Breast epithelium (tissue), 4 donors: ENCODE results near the gene CTNNA3. TPM values are rescaled to one million over a fixed set of nuclear protein-coding genes. Genes with fewer than 3 reads are reported as not detected.

Experiments
- DNase-seq, 2 donors: peaks; one replicate each; pipeline ENCODE4 v3.0.0-alpha.2; 2019; ENCODE audit warnings: low spot score in 2 of 2
- H3K27ac ChIP-seq, 2 donors: fragments of 200-600 bp; sonication (generic) in 1 of 2; one replicate each; pipeline ENCODE4 v1.5.1; 2016 to 2019; ENCODE audit warnings: mild to moderate bottlenecking in 1 of 2
- H3K27me3 ChIP-seq, 2 donors: fragments of 200-600 bp; sonication (generic) in 1 of 2; one replicate each; pipeline versions ENCODE4 v1.5.1 to v1.6.0; 2017 to 2019; ENCODE audit warnings: control low read depth in 1 of 2, mild to moderate bottlenecking in 1 of 2
- H3K36me3 ChIP-seq: fragments of 200-600 bp; one replicate; pipeline ENCODE4 v1.5.1; 2019
- H3K4me1 ChIP-seq, 2 donors: fragments of 200-600 bp; sonication (generic); one replicate each; pipeline ENCODE4 v1.5.1; 2016 to 2019; ENCODE audit warnings: control low read depth in 1 of 2
- H3K4me3 ChIP-seq, 3 donors: fragments of 200-600 bp; sonication (generic); 1 replicate in 2 of 3; 2 replicates in 1 of 3; pipeline ENCODE4 v1.5.1; 2016 to 2019; ENCODE audit warnings: mild to moderate bottlenecking in 3 of 3, moderate library complexity in 2 of 3
- H3K9me3 ChIP-seq, 2 donors: fragments of 200-600 bp; sonication (generic) in 1 of 2; one replicate each; pipeline ENCODE4 v1.5.1; 2016 to 2019; ENCODE audit warnings: control low read depth in 1 of 2
- CTCF ChIP-seq, 3 donors: fragments of 450-650 bp; IDR thresholded peaks; one replicate each; pipeline ENCODE4 v1.5.1; 2016 to 2017; ENCODE audit warnings: antibody characterized with exemption in 3 of 3, mild to moderate bottlenecking in 3 of 3, moderate library complexity in 3 of 3
- POLR2A ChIP-seq: fragments of 450-650 bp; IDR thresholded peaks from one replicate; pipeline ENCODE4 v1.6.1; 2016; ENCODE audit warnings: antibody characterized with exemption, mild to moderate bottlenecking, moderate library complexity
- POLR2AphosphoS5 ChIP-seq, 3 donors: sonication (generic); formaldehyde crosslinking; IDR thresholded peaks; one replicate each; pipeline ENCODE4 v1.6.1; 2017; ENCODE audit warnings: antibody characterized with exemption in 3 of 3
- intact Hi-C: fragments of 100-400 bp; cut with DNase I; formaldehyde crosslinking; loops from one replicate; pipeline ENCODE4 v1.15.1; 2023; ENCODE audit warnings: low total_unique reads
- total RNA-seq, 3 donors: library from RNA; depleted of rRNA; stranded (reverse); fragments of >200 nt; gene quantifications; one replicate each; pipeline ENCODE4 v1.1.0, GENCODE V29; 2016

CTNNA3 gene
- total RNA-seq, 3 donors from 2014 or later, result 0.33 to 1.1 (median 0.59) TPM

GRCh38 chr10:67319976-67320375 lies 376.0 kb downstream of the CTNNA3 start:
- intact Hi-C loops, result no loop called here
- H3K4me3 ChIP-seq, result no peak overlapping the region

GRCh38 chr10:67308912-67309311 lies 387.1 kb downstream of the CTNNA3 start:
- Histone ChIP-seq H3K27ac (no peak overlapping the region), H3K4me1 (no peaks in the 10 kb centered on the region), H3K9me3 (no peaks in the 10 kb centered on the region), H3K36me3 (no peaks in the 10 kb centered on the region), H3K4me3 (no peak overlapping the region), H3K27me3 (no peaks in the 10 kb centered on the region)
- TF ChIP-seq POLR2AphosphoS5 (IDR thresholded peaks at IDR 0.05) (no peak), CTCF (IDR thresholded peaks at IDR 0.05) (no peak), POLR2A (no peak)
- intact Hi-C loops, result no loop called here
- DNase-seq, result no peak

More at GRCh38 chr10:67319976-67320375, 376.0 kb downstream of the CTNNA3 start:
- no peak for TF ChIP-seq CTCF (IDR thresholded peaks at IDR 0.05)
- TF ChIP-seq POLR2AphosphoS5 (IDR thresholded peaks at IDR 0.05), result no peak
- TF ChIP-seq POLR2A, result no peak
- Histone ChIP-seq H3K27me3 (no peaks in the 10 kb centered on the region), H3K27ac (no peak overlapping the region), H3K4me1 (no peaks in the 10 kb centered on the region), H3K9me3 (peaks cover 0 to 11% of the 10 kb centered on the region in 2 donors), H3K36me3 (no peaks in the 10 kb centered on the region)
- no peak for DNase-seq

GRCh38 chr10:67306588-67307205 lies 389.3 kb downstream of the CTNNA3 start:
- Histone ChIP-seq H3K9me3 (no peaks in the 10 kb centered on the region), H3K27me3 (no peaks in the 10 kb centered on the region), H3K27ac (no peak overlapping the region), H3K4me3 (no peak overlapping the region), H3K36me3 (no peaks in the 10 kb centered on the region), H3K4me1 (no peaks in the 10 kb centered on the region)
- intact Hi-C loops, result no loop called here
- DNase-seq, result no peak
- TF ChIP-seq POLR2AphosphoS5 (IDR thresholded peaks at IDR 0.05) (no peak), POLR2A (no peak), CTCF (IDR thresholded peaks at IDR 0.05) (no peak)

- no peaks in the 10 kb centered on the region for H3K36me3 ChIP-seq
- H3K4me3 ChIP-seq, result no peak overlapping the region
- no peaks in the 10 kb centered on the region for H3K4me1 ChIP-seq
- H3K27me3 ChIP-seq, result no peaks in the 10 kb centered on the region
- DNase-seq, result no peak
- no peaks in the 10 kb centered on the region for H3K9me3 ChIP-seq
- intact Hi-C loops, result no loop called here
- TF ChIP-seq POLR2AphosphoS5 (IDR thresholded peaks at IDR 0.05) (no peak), POLR2A (no peak), CTCF (IDR thresholded peaks at IDR 0.05) (no peak)
- H3K27ac ChIP-seq, result no peak overlapping the region
Observed at GRCh38 chr10:67302701-67303100, 393.3 kb downstream of the CTNNA3 start.

- intact Hi-C loops, result no loop called here
Observed at GRCh38 chr10:67299761-67300160, 396.2 kb downstream of the CTNNA3 start.

More at GRCh38 chr10:67299761-67300160, 396.2 kb downstream of the CTNNA3 start:
- Histone ChIP-seq H3K4me3 (no peak overlapping the region), H3K4me1 (no peaks in the 10 kb centered on the region), H3K27ac (no peak overlapping the region), H3K27me3 (no peaks in the 10 kb centered on the region), H3K9me3 (no peaks in the 10 kb centered on the region), H3K36me3 (no peaks in the 10 kb centered on the region)
- no peak for DNase-seq
- no peak for TF ChIP-seq POLR2A
- no peak for TF ChIP-seq POLR2AphosphoS5 (IDR thresholded peaks at IDR 0.05)
